Measurements from ENCODE around the gene CDRT4. TPM values are rescaled to one million over a fixed set of nuclear protein-coding genes. Genes with fewer than 3 reads are reported as not detected.
A peak's percentile ranks its signal among the peaks of the same experiment; 100 is the strongest.
"Not testable (repeated sequence)": the region's sequence is repeated elsewhere in the genome, so short reads cannot be mapped to it uniquely, and the experiment has no call there.

The CDRT4 gene
- total RNA-seq = 1.7 TPM

GRCh38 chr17:15467592-15467991 is at the start of gene CDRT4:
CDRT4 (minus strand) TSS chr17:15467621; CDS start chr17:15440238, 27,383 bp downstream.
- no peak for DNase-seq (ENCODE audit: low spot score)
- no peak for ATAC-seq

- DNase-seq (ENCODE audit: low spot score) (no peak), ATAC-seq (no peak)
These were observed 48.7 kb upstream of the CDRT4 start for GRCh38 chr17:15516150-15516549.

- DNase-seq (ENCODE audit: low spot score) = no peak
- ATAC-seq = no peak
These were observed 47.0 kb upstream of the CDRT4 start for GRCh38 chr17:15514469-15514868.

- ATAC-seq (no peak), DNase-seq (ENCODE audit: low spot score) (no peak)
These were observed 46.5 kb upstream of the CDRT4 start for GRCh38 chr17:15513856-15514459.

GRCh38 chr17:15513058-15513791 is 45.8 kb upstream of the CDRT4 start:
- ATAC-seq = no peak
- no peak for DNase-seq (ENCODE audit: low spot score)

- ATAC-seq = no peak
- DNase-seq (ENCODE audit: low spot score) = no peak
These were observed 44.8 kb upstream of the CDRT4 start for GRCh38 chr17:15512071-15512709.

- DNase-seq (ENCODE audit: low spot score) = no peak
- no peak for ATAC-seq
These were observed 43.7 kb upstream of the CDRT4 start for GRCh38 chr17:15511142-15511541.

GRCh38 chr17:15510361-15510760 is 42.9 kb upstream of the CDRT4 start:
- no peak for DNase-seq (ENCODE audit: low spot score)
- no peak for ATAC-seq

GRCh38 chr17:15509095-15509494 is 41.7 kb upstream of the CDRT4 start:
- ATAC-seq (no peak), DNase-seq (ENCODE audit: low spot score) (no peak)

GRCh38 chr17:15508466-15508865 is 41.0 kb upstream of the CDRT4 start:
- no peak for DNase-seq (ENCODE audit: low spot score)
- no peak for ATAC-seq

GRCh38 chr17:15507896-15508295 is 40.5 kb upstream of the CDRT4 start:
- DNase-seq (ENCODE audit: low spot score) = no peak
- ATAC-seq = no peak

- DNase-seq (ENCODE audit: low spot score) = no peak
- no peak for ATAC-seq
These were observed 39.6 kb upstream of the CDRT4 start for GRCh38 chr17:15507001-15507400.

GRCh38 chr17:15505708-15506107 is 38.3 kb upstream of the CDRT4 start:
- not testable (repeated sequence) for ATAC-seq; DNase-seq (ENCODE audit: low spot score)

- no peak for ATAC-seq
- no peak for DNase-seq (ENCODE audit: low spot score)
These were observed 36.3 kb upstream of the CDRT4 start for GRCh38 chr17:15503731-15504130.

- ATAC-seq (peak; percentile 96), DNase-seq (ENCODE audit: low spot score) (peak; percentile 75)
These were observed 35.1 kb upstream of the CDRT4 start for GRCh38 chr17:15502369-15503112.

GRCh38 chr17:15501793-15502192 is 34.4 kb upstream of the CDRT4 start:
- DNase-seq (ENCODE audit: low spot score) = no peak
- ATAC-seq = no peak

- no peak for ATAC-seq
- DNase-seq (ENCODE audit: low spot score) = no peak
These were observed 33.9 kb upstream of the CDRT4 start for GRCh38 chr17:15501282-15501681.

- ATAC-seq (peak; percentile 48), DNase-seq (ENCODE audit: low spot score) (no peak)
These were observed 30.7 kb upstream of the CDRT4 start for GRCh38 chr17:15498107-15498506.

- no peak for ATAC-seq
- DNase-seq (ENCODE audit: low spot score) = no peak
These were observed 29.6 kb upstream of the CDRT4 start for GRCh38 chr17:15496735-15497670.

- no peak for DNase-seq (ENCODE audit: low spot score)
- no peak for ATAC-seq
These were observed 27.4 kb upstream of the CDRT4 start for GRCh38 chr17:15494821-15495220.

All from left lobe of liver (tissue), 2 donors.